Measurements from ENCODE around the gene ERICH4.
"Not testable (repeated sequence)": the region's sequence is repeated elsewhere in the genome, so short reads cannot be mapped to it uniquely, and the experiment has no call there.

The ERICH4 gene, protein sequence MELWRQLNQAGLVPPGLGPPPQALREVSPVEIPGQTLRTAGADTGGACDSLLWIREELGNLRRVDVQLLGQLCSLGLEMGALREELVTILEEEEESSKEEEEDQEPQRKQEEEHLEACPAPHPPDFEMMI

DNA sequence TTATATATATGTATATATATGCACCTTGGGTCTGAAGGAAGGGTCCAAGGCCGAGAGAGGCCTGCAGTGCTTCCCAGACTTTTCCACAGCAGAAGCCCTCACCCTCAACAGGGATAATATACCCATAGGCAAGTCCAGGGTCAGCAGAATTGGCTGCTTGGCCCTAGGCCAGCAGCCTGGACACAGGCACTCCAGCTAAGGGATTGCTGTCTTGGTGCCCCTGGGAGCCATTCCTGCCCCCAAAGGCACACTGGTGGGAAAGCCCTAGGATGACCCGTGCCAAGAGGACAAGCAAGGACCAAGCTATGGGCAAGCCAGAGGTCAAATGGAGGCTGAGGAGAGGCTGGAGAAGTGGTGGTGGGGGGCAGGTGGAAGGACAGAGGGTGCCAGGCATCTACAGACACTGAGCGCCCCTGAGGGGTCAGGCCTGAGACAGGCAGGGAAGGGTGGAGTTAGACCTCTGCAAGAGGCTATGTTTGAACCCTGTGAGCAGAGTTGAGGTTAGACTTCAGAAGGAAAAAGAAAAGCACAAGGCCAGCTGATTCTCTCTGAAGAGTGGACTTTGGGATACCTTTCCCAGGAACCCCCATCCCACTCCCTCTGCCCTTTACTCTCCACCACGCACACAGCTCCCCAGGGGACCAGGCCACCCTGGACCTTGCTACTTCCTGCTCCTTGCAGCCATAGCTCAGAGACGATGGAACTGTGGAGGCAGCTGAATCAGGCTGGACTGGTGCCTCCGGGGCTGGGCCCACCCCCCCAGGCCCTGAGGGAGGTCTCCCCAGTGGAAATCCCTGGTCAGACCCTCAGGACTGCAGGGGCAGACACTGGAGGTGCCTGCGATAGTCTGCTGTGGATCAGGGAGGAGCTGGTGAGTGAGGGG lies at the start of gene ERICH4:
ERICH4 (plus strand) TSS at position 684 of the 883 bp plus-strand sequence; CDS start at position 698, 14 bp downstream.
- DNase-seq, result no peak

DNA sequence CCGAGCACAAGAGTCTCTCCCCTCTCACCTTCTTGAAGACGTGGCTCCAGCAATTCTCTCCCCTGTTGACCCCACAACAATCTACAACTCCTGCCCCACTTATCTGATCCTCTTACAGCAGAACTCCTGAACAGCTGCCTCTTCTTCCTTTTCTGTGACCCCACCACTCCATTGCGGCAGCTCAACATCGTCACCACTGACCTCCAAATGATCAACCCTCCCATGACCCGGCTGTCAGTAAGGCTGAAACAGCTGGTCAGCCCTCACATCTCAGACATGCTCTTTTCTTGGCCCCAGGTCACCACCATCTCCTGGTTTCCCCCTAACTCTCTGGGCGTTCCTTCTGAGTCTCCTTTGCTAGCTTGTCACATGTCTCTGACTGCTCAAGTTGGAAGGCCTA lies 47.6 kb upstream of the ERICH4 start:
- DNase-seq, result no peak

DNA sequence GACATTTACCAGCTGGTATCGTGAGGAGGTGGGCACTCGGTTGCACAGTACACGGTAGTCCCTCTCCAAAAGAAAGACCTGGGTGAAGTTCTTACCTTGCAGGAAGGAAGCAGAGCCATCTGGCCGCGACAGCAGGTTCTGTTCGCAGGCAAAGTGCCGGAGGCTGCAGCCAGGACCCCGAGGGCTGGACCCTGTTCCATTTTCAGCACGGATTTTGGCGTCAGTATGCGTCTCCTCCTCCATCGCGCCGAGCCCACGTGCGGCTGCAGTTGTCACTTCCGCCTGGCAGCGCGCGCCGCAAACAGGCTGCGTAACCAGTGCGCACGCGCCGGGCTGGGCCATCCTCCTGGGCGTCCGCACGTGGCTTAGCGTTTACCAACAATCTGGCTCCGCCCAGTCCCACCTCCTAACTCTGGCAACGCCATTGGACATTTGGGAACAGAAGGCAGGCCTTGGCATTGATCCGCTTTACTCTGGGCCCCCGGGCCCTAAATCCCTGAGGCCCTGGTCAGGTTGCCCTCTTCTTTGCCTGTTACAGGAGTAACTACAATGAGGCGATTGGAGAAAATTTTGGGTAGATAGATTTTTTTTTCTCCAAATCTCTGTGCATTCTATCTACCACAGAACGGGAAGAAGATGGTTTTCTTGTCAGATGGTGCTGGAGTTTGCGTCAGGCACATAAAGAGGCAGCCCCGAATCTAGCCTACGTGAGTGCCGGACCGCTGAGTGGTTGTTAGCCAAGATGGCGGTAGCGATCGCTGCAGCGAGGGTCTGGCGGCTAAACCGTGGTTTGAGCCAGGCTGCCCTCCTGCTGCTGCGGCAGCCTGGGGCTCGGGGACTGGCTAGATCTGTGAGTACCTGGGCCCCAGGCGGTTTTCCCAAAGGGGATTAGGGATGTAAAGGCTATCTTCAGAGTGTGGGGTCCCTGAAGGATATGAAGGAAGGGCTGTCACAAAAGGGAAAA lies 45.6 kb upstream of the ERICH4 start, which contains the start of the genes BCKDHA and EXOSC5:
BCKDHA (plus strand) TSS at position 733 of the 964 bp plus-strand sequence; CDS start at position 743, 10 bp downstream.
EXOSC5 (minus strand) TSS at position 274 of the 964 bp plus-strand sequence; CDS start at position 243, 31 bp downstream.
- DNase-seq, result peak; percentile 98

DNA sequence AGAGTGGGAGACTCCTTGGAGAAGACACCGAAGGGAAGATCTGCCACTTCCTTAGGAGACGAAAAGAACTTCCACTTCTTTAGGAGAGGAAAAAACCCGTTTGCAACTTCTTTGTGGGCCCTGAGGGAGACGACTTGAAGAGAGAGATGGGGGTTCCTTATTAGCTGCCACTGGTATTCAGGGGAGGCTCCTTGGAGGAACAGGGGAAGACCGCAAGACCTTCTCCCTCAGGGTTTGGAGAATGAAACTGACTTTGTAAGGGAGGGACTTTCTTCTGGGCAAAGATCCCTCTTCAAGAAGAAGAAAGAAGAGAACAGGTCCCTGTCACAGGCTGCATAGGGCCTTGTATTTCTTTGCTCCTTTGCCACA lies 44.9 kb upstream of the ERICH4 start:
- no peak for DNase-seq

DNA sequence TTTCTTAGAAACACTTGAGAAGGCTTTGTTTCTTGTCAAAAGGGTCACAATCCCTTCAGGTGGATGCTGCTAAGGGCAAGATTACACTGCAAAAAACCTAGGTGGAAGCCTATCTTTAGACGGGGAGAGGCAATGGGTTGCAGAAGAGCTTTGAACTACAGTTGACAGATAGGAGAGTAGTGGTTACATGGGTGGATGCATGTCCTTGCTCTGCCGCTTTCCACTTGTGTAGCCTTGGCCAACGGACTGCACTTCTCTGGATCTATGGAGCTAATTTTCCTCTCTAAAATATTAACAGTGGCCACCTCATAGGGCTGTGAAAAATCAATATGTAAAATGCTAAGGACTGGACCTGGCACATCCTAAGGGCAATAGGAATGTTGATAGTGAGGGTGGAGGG lies 44.4 kb upstream of the ERICH4 start:
- DNase-seq, result no peak

DNA sequence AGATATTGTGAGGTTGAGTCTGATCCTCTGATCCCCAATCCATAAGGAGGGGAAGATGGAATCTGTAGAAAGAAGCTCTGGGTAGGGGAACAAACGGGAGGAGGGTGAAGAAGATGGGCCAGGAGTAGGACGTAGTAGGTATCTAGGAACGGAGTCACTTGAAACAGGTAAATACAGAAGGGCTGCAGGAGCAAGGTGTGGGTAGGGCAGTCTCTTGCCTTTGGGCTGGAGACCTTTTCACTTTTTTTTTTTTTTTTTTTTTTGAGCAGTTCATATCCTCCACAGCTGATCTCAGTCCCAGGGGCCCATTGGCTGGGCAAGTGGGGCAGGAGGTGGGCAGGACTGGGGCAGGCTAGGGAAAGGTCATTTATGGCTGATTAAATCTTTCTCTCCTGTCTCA lies 43.9 kb upstream of the ERICH4 start:
- no peak for DNase-seq

DNA sequence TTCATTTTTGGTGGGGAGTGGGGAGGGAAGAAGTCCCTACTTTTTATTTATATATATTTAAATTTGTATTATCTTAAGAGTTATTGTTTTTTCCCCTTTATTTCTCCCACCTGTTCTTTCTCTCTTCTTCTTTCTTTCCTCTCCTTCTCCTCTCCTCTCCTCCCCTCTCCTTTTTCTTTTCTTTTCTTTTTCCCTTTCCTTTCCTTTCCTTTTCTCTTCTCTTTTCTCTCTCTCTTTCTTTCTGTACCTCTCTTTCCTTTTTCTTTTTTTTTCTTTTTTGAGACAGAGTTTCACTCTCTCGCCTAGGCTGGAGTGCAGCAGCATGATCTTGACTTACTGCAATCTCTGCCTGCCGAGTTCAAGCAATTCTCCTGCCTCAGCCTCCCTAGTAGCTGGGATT lies 43.4 kb upstream of the ERICH4 start:
- DNase-seq, result no peak

DNA sequence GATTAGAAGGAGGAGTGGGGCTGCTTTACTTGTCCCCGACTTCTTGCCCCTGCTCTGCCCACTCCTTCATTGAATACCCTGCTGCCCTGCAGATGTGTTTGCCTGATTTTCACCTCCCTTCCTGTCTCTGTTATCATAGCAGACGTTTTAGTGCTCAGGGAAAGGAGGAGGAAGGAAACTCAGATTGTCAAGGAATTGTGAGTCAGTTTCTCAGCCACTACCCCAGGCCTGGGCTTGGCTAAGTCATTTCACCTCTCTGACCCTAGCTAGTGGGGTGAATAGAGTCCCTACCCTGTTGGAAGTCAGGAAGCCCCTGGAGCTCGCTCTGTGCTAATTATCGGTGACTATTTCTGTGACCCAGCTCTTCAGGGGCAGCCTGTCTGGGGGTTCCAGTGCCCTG lies 41.5 kb upstream of the ERICH4 start:
- no peak for DNase-seq

DNA sequence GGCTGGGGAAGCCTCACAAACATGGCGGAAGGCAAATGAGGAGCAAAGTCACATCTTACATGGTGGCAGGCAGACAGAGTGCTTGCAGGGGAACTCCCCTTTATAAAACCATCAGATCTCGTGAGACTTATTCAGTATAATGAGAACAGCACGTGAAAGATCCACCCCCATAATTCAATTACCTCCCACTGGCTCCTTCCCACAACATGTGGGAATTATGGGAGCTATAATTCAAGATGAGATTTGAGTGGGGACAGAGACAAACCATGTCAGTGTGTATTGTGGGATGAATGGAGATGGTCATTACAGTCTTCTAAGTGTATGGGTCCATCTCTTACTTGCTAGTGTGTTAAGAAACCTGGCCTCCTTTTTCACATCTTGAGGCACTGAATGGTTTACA lies 40.9 kb upstream of the ERICH4 start:
- no peak for DNase-seq

DNA sequence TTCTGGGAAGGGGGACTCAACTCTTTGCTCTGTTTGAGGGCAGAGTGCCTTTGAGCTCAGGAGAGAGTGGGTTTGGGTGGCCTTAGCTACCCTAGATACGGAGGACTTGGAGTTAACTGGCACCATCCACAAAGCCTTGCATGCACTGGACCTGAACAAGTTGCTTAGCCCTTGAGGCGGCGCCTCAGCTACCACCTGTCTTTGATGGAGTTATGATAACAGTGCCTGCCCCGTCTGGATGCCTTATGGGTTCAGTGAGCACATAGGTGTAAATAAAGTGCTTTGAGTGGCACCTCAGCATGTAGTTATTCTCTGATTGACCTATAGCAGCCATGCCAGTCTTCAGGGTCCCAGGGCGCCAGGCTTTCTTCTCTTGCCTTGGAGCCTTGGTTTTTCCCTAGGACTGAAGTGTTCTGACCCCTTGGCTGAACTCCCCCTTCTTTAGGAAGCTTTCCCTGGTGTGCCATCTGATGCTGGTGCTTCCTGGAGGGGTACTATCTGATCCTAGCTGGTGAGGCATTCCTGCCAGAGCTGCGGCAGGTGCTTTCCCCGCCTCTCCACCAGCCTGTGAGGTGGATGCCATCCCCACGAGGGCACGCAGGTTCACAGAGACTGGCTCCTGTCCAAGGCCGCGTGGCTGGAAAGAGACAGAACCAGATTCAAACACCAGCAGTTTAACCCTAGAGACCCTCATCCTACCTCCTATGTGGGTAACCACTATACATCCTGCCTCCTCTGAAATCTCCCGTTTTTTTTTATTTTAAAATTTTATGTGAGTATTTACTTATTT lies 39.6 kb upstream of the ERICH4 start:
- DNase-seq, result no peak

DNA sequence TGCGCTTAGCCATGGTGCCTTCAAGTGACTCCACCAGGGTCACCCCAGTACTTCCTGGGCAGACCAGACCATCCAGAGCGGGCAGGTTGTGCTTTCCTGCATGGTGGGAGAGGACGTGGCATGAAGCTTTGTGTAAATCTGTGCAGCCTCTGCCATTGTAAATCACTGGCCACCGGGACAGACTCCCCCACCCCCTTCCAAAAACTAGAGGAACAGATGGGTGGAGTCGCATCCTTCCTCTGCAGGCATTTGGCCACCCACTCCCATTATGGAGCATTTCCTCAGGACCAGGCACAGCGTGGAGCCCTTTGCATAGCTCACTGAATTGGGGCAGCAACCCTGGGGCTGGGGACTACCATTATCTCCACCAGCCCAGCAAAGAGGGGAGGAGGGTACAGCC lies 37.2 kb upstream of the ERICH4 start:
- DNase-seq, result no peak

DNA sequence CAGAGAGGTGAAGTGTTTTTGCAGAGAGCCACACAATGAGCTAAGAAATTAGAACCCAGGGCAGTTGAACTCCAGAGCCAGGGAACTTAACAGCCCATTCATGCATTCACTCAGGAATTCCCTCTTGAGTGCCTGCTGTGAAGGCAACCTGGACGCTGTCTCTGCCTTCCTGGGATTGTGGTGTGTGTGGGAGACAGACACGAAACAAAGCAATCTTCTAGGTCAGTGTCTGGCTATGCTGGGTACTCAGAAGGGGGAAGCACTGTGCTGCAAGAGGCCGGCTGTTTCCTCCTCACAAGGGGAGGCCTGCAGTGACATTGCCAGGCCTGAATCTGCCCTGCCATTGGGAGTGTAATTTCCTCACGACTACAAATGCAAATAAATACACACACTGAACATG lies 35.7 kb upstream of the ERICH4 start:
- no peak for DNase-seq

DNA sequence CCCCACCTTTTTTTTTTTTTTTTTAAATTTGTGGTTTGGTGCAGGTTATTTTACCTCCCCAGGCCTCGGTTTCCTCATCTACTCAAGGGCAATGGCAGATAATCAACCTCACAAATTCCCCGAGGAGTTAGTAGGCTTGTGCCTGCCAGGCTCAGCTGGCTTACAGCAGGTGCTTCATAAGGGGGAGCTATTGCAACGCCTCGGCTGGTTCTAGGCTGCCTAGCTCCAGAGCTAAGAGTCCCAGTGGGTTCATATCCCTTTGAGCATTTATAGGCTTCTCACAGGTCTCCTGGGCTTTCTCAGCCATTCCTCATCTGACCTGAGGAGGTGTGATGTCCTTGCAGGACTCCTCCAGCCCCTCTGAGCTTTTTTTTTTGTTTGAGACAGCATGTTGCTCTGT lies 34.7 kb upstream of the ERICH4 start:
- no peak for DNase-seq

DNA sequence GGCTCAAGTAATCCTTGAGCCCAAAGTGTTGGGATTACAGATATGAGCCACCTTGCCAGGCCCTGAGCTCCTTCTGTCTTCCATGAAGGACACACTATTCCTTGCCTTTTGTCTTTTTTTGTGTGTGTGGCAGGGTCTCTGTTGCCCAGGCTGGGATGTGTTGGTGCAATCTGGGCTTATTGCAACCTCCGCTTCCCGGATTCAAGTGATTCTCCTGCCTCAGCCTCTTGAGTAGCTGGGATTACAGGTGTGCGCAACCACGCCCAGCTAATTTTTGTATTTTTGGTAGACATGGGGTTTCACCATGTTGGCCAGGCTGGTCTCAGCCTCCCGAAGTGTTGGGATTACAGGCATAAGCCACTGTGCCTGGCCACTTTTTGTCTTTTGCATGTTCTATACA lies 34.1 kb upstream of the ERICH4 start:
- DNase-seq, result not testable (repeated sequence)

DNA sequence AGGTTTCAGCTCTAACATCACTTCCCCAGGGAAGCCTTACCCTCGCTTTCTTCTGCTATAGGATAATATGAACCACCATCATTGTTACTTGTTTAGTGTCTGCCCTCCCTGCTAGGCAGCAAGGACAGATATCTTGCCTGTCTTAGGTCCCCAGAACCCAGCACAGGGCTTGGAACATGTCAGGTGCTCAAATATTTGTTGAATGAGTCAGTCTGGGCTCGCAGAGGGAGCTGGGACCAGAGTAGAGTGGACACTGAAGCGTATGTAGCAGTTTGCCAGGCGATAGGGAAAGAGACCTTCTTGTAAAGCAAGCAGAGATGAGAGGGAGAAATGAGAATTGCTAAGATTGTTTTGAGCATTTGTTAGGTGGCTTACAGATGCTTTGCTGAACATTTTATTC lies 33.7 kb upstream of the ERICH4 start:
- DNase-seq, result no peak

DNA sequence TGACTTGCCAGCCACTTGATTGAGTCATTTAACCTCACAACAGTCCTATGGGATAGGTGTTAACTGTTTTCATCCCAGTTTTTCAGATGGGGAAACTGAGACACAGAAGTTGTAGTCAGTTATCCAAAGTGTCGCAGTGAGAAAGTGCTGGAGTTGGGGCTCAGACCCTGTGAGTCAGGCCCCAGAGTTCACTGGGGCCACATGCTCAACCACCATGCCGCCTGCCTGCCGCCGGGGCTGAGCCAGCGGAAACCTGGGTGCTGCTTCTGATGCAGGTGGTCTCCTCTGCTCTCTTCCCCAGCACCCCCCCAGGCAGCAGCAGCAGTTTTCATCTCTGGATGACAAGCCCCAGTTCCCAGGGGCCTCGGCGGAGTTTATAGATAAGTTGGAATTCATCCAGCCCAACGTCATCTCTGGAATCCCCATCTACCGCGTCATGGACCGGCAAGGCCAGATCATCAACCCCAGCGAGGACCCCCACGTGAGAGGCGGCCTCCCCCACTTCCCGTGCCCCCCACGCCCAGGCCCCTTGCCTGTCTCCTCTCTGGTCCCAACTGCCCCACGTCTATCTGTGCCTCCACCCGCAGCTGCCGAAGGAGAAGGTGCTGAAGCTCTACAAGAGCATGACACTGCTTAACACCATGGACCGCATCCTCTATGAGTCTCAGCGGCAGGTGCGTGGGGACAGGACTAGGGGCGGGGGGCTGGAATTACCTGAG lies 32.5 kb upstream of the ERICH4 start:
- DNase-seq, result no peak

DNA sequence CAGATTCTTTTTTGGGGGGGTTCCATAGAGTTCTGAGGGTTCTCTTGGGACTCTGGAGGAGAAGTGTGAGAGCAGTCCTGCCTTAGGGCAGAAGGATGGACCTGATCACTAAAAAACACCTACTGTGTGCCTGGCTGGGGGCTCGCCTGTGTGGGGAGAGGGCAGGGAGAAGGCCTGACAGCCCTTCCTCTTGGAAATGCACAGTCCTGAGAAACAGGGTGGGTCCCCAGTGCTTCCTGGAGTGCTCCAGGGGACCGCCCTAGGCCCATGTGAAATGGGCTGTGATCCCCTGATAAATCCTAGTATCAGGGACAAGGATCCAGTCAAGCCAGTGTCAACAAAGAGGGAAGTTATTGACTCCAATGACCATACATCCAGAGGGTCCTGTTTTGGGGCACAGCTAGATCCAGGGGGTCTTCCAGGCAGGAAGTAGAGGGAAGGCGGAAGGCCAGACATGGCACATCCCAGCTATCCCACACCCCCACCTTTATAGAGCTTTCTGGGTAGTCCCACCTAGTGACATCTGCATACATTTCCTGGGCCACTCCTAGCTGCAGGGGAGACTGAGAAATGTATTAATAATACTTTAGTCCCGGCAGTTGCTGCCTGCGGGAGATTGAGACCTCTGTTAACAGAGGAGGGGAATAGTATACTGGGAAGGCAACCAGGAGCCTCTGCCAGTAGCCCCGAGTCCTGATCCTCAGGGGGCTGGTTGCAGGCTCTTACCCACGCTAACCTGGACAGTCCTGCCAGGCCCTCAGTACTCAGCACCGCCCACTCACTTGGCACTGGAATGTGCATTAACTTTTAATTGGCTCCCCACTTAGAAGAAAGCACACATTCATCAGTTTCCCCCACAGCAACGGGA lies 31.6 kb upstream of the ERICH4 start:
- no peak for DNase-seq

DNA sequence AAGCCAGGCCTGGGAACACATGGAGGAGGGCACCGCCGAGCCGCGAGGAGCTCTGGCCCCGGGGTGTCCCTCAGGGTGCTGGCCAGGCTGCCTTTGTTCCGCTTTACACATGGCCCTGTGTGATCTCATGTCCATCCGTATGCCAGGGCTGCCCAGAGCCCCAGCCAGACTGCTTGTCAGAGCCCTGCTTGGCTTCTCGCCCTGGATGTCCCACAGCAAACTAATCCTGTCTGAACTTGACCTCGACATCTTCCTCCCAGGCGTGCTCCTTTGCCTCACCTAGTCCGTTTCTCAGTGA lies 31.0 kb upstream of the ERICH4 start:
- no peak for DNase-seq

DNA sequence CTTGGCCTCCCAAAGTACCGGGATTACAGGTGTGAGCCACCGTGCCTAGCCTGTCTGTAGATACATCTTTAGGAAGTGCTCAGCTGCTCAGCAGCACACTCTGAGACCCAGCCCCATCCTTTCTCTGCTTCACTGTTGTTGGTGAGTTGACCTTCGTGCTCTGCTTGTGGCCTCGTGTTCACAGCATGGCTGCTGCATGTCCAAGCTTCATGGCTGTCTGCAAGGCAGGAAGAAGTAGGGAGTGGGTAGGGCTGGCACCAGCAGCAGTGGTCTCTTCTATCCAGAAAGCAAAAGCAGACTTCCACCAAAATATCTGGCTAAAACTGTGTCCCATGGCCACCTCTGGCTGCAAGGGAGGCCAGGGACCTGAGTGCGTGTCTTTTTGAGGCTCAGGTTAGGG lies 30.0 kb upstream of the ERICH4 start:
- DNase-seq, result no peak

DNA sequence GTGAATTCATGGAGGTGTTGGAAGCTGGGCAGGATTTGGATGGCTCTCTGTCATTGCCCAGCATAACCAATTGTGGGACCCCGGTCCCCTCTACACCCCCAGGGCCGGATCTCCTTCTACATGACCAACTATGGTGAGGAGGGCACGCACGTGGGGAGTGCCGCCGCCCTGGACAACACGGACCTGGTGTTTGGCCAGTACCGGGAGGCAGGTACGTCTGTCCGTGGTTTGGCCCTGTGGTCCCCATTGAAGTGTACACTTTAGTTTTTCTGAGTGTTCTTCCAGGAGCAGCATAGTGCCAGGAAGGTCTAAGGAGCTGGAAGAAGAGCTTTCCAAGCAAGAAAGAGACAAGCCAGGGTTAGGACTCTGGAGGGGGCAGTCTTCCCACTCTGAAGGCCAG lies 29.0 kb upstream of the ERICH4 start:
- DNase-seq, result no peak

DNA sequence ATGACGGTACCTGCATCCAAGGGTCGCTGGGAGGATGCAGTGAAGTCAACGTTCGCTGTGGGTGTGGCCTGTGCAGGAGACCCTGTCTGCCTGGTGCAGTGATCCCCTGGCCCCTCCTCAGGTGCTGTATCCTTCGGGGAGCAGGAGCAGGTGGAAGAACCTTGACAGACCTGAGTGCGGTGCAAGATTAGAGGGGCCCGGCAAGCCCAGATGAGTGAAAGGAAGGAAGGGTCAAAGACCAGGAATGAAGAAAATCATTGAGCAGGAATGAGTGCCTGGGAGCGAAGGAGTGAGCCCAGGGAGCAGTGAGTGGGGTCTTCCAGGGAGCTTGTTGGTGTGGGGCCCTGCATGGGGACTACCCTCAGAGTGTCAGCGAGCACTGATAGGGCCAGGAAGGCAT lies 28.5 kb upstream of the ERICH4 start:
- no peak for DNase-seq

All from NCI-H226 (cell line).